Activated CD4-positive, alpha-beta T cell treated with anti-CD3 and anti-CD28 coated beads, Interleukin-2, amount 50 U/mL, for 48 hours (primary cell): Measurements from ENCODE around the gene GRB14.

Source experiments
- DNase-seq, 2 experiments: peaks; one replicate each; pipeline ENCODE4 v3.0.0-alpha.2; 2020

GRB14 gene

DNA sequence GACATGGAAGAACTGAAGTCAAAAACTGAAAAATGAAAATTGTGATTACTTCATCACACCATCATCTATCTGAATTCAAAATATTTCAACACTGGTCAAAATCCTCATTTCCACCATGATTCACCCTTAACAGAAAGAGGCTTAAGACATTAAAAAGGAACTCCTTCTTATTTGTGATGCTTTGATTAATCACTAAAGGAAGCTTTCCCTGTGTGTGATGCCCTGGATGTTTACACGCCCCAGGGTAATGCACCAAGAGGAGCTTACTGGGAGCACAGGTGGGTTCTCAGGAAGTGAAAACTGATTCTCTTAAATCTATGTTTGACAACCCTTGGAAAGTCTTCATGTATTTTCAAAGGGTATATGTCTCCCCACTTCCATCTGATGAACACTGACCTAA is 11.5 kb downstream of the GRB14 start:
- no peak for DNase-seq

GRCh38 chr2:164606557-164606956 is 14.7 kb downstream of the GRB14 start:
- no peak for DNase-seq

- no peak for DNase-seq
These were observed 16.0 kb downstream of the GRB14 start for GRCh38 chr2:164605295-164605694.

- DNase-seq = no peak
These were observed 20.5 kb downstream of the GRB14 start for GRCh38 chr2:164600763-164601162.

DNA sequence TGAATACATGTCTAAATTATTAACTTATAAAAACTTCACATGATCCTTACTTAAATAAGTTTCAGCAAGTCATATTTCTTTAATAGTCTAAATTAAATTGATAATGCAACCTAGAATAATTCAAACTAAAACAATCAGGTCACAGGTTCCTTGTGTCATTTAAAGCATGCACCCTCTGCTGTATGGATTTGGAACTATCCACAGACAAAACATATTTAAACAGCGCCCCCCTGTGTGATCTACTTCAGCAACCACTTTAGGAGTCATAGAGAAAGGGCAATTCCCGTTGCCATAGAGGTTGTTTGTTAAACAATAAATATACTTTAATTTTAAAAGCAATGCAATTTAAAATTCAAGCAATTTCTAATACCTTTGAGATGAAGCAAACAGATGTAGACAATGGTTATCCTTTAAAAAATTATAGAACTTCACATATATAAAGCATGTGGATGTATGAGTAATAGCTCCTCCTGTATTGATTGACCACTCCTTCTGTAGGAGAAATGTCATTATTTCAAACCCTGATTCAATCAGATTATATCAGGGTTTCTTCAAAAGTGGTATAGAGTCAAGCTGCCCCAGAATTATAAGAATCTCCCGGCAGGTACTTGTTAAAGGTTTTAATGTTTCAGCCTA is 21.2 kb downstream of the GRB14 start:
- DNase-seq = no peak

- no peak for DNase-seq
These were observed 23.3 kb downstream of the GRB14 start for GRCh38 chr2:164597983-164598382.

DNA sequence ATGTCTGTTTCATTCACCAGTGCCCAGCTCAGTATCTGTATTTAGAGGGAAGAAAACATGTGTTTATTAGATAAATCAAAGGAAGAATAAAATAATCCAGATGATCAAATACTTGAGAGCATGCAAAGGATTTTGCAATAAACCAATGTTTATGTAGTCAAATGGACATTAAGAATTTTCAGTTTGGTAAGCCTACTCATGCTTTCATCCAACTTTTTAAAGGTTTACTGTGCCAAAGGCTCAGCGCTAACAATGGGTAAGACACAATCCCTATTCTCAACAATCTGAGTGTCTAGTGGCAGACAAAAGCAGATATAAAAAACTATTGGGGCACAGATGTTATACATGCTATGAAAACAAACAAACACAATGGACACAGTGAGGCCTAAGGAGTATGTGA is 26.3 kb downstream of the GRB14 start:
- DNase-seq = no peak

DNA sequence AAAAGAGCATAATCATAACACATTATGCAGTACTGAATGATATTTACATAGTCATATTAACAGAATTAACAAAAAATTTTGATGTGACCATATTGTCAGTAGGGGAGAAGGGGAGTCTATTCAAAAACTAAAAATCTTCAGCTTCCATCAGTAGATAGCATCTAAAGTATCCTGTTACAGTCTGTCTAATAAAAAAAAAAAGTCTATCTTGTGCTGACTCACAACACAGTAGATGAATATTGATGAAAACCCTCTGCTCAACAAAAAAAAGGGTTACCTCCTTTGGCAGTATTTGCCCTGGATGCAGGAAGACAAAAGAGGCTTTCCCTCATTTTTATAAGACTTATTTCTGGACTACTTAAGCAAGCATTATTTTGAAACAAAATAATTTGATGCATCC is 27.3 kb downstream of the GRB14 start:
- DNase-seq = no peak

DNA sequence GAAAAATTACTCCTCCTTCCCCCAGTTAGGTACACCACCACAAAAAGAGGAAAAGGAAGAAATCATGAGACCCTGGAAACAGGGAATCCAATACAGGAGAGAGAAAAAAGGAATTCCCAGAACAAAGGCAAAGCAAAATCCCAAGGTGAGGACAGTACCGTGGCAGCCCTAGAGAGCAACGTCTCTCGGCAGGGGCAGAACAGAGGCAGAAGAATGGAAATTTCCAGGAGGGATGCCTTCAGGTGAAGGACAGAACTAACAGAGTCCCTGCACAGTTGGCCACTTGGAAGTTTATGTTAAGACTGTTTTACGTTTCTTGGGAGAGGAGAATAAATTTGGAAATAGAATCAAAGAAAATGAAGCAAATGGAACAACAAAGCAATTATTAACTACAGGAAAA is 27.7 kb downstream of the GRB14 start:
- no peak for DNase-seq

- DNase-seq = no peak
These were observed 31.8 kb downstream of the GRB14 start for GRCh38 chr2:164589522-164589921.

DNA sequence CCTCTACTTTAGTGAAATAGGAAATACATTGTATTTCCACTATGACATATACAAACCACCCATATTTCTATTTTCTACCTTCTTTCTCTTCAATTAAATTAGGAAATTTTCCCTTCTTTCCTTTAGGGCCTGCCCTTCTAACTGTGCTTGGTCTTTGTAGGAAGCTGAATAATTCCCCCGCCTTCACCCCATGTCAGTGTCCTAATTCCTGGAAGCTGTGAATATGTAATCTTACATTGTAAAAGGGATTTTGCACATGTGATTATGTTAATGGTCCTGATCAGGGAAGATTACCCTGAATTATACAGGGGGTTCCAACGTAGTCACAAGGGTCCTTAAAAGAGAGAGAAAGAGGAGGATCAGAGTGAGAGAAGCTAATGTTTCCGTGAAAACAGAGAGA is 40.2 kb downstream of the GRB14 start:
- no peak for DNase-seq

- DNase-seq = no peak
These were observed 46.4 kb downstream of the GRB14 start for GRCh38 chr2:164574931-164575330.

GRCh38 chr2:164570475-164570874 is 50.8 kb downstream of the GRB14 start:
- no peak for DNase-seq

GRCh38 chr2:164569378-164569777 is 51.9 kb downstream of the GRB14 start:
- DNase-seq = no peak

- DNase-seq = no peak
These were observed 53.0 kb downstream of the GRB14 start for GRCh38 chr2:164568317-164568716.

- no peak for DNase-seq
These were observed 53.8 kb downstream of the GRB14 start for GRCh38 chr2:164567335-164567989.

DNA sequence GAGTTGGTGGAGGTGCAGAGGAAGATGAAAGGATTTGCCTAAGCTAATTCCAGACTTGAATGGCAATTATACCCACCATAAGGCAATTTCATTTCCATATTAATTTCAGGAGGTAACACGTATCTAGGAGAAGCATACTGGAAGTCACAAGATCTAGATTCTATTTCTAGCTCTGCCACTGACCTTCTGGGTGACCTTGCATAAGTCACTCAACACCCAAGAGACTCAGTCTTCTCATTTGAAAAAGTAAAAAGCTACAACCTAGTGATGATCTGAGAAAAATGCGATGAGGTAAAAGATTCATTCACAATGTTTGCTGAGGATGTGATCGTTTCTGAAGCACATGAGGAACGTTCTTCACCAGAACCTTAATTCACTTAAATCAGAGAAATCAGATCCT is 55.9 kb downstream of the GRB14 start:
- DNase-seq = no peak

- no peak for DNase-seq
These were observed 58.6 kb downstream of the GRB14 start for GRCh38 chr2:164562666-164563065.

DNA sequence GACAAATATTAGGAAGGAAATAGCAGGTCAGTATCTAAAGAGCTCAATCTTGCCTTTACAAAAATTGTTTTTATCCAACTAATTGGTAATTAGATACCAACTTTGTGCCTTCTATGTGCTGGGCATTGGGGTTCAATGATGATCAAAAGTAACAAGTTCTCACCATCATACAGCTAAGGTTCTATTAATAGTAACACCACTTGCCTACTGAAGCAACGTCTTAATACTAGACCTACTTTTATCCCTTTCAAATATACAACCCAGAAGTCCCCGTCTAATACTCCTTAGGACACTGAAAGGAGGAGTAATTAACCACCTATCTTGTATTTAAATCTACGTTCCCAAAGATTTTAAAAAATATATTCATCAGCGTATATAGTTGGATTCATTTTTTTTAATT is 59.3 kb downstream of the GRB14 start:
- no peak for DNase-seq

DNA sequence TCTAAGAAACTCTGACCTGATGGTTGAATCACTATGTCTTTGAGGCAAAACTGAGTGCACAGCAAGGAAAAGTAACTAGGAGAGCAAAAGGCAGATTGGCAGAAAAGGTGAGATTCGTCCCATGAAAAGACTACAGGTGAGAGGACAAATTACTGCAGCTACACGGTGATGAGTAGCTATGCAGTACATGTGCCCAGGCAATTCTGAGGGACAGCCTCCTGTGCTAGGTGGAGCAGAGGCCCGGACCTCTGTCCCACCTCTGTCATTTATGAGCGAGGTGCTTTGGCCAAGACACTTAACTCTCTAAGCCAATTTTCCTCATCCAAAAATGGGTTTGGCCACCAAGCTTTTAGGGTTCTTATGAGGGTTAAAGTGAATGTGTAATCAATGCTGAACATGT is 59.9 kb downstream of the GRB14 start:
- DNase-seq = no peak

- no peak for DNase-seq
These were observed 60.4 kb downstream of the GRB14 start for GRCh38 chr2:164560902-164561301.

DNA sequence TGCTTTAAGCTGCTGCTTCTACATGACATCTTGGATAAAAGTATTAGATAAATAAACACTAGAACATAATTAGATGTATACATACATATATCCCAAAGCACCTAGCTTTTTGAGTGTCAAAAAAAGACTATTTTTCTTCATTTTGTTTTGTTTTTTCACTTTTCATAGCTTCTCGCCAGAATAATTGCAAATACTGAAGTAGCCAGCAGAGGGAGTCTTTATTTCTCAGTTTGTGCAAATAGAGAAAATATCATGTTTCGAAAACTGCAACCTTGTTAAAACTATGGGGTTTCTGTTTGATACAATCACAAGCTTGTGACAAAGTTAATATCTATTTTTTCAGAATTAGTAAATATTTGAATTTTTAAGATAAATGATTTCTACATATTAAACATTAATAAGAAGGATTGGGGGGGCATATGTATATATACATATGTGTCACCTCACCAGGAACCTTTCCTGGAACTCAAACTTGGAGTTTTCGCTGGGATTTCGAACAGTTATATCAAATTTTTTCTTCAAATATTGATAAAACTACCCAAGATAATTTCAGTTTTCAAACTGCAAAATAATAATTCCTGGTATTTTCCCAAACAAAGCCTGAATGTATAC is 61.0 kb downstream of the GRB14 start:
- DNase-seq = no peak

DNA sequence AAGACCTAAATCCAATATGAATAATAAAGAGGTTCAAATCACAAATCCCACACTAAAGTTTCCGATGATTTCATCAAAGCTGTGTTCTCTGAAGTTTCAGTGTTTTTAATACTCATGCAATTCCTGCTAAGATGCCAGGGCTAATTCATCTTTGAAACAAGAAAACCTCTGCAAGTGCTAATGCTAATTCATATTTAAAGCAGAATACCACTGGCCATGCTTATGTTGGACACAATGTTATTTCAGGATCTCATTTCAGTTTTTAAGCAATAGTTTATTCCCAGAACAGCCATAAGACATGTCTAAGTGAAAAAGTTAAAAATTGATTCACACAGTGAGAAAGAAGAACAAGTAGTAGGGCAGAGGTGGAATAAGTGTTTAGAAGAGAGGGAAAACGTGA is 62.8 kb downstream of the GRB14 start:
- no peak for DNase-seq

DNA sequence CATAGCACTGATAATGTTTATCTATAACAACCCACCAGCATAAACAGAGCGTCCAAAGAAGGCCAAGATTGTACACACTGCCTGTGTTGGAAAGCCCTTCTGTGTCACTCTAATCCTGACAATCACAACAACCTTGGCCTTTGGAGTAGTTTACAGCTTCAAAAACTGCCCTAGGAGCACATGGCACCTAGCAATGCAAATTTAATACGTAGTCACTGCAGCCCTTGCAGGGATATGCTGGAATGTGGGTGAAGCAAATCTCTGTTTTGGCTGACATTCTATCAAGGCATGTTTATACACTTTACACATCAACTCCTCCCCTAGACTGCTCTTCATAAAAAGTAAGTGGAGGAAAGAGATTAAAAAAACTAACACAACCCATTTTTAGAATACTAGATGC is 66.8 kb downstream of the GRB14 start:
- DNase-seq = no peak

DNA sequence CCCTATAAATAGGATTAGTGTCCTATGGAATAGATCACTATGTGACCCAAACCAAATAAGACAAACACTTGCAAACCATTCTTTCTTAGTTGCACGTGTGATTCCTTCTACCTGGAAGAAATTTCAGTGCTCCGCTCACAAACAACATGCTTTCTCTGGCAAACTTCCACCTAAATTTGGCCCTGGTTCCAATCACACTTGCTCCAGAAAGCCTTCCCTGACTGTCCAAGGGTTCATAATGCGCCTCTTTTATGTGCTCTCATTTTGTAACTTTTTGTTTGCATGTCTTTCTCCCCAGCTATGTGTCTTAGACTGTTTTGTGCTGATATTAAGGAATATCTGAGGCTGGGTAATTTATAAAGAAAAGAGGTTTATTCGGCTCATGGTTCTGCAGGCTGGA is 69.8 kb downstream of the GRB14 start:
- no peak for DNase-seq
